HG02759 (cell line): ENCODE results near the gene RAPGEF1.

Source experiments
- ATAC-seq: cut with Tn5 transposase; IDR thresholded peaks from one replicate; pipeline ENCODE4 v1.9.1; 2021; ENCODE audit warnings: mild to moderate bottlenecking, moderate library complexity; ENCODE audit not compliant: unreplicated experiment

The RAPGEF1 gene

DNA sequence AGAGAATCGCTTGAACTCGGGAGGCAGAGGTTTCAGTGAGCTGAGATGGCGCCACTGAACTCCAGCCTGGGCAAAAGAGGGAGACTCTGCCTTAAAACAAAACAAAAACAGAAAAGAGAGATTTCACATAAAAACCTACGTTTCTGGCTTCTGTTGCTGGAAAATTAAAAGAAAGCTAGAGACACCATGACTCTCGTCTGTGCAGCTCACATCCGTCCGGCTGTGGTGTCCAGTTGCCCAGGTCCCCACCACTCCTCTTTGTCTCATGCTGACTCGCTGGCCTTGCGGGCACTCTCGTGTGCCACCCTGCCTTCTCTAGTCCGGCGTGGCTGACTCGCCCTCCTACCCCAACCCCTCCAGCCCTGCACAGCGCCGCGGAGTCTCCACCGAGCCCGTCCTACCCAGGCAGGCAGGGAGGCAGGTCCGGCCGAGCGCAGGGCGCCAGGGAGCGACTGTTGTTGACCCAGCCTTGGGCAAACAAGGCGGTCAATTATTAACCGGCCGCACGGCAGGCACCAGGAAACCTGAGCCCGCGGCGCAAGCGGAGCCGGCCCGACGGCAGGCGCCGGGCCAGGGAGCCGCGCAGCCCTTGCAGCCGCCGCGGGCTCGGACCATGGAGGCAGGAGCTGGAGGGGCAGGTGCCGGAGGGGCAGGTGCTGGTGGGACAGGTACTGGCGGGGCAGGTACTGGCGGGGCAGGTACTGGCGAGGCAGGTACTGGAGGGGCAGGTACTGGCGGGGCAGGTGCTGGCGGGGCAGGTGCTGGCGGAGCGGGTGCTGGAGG lies 194.7 kb downstream of the RAPGEF1 start, which contains the start of gene PRRT1B:
TSS of gene PRRT1B (plus strand) at position 521 of the 783 bp plus-strand sequence. CDS start at position 614, 93 bp downstream.
- no peak for ATAC-seq

DNA sequence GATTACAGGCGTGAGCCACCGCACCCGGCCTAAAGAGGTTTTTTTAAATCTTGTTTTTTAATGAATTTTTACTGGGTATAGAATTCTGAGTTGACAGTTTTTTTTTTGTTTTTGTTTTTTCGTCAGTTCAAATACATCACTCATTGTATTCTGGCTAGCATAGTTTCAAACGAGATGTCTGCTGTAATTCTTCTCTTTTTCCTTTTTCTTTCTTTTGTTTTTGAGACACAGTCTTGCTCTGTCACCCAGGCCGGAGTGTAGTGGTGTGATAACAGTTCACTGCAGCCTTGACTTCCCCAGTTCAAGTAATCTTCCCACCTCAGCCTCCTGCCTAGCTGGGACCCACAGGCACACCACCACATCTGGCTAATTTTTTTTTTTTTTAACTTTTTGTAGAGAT lies 196.7 kb downstream of the RAPGEF1 start:
- no peak for ATAC-seq

DNA sequence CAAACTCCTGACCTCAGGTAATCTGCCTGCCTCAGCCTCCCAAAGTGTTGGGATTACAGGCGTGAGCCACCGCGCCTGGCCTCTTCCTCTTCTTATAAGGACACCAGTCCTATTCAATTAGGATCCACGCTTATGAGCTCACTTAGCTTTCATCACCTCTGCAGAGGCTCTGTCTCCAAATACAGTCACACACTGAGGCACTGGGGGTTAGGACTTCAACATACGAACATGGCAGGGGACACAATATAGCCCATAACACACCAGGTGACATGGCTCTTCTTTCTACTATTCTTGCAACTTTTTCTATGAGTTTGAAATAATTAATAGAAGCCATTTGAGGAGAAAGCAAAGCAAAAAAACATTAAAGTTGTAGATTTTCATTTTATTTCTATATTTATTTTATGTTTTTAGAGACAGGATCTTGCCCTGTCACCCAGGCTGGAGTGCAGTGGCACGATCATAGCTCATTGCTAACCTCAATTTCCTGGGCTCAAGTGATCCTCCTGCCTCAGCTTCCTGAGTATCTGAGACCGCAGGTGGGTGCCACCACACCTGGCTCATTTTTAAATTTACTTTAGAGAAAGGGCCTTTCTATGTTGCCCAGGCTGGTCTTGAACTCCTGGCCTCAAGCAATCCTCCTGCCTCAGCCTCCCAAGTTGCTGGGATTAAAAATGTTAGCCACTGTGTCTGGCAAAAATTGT lies 200.5 kb downstream of the RAPGEF1 start:
- ATAC-seq = no peak

DNA sequence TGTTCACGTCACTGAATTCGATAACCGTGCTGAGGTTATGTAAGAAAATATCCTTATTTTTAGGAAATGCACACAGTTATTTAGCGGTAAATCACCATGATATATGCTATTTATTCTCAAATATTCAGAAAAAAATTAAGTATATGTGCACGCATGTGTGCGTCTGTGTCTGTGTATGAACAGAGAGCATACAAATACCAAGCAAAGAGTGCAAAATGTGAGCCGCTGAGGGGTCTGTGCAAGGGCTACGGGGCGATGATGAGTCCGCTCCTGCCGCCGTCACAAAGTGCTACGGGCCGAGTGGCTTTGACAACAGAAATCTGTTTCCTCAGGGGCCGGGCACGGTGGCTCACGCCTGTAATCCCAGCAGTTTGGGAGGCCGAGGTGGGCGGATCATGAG lies 201.9 kb downstream of the RAPGEF1 start:
- ATAC-seq = no peak

DNA sequence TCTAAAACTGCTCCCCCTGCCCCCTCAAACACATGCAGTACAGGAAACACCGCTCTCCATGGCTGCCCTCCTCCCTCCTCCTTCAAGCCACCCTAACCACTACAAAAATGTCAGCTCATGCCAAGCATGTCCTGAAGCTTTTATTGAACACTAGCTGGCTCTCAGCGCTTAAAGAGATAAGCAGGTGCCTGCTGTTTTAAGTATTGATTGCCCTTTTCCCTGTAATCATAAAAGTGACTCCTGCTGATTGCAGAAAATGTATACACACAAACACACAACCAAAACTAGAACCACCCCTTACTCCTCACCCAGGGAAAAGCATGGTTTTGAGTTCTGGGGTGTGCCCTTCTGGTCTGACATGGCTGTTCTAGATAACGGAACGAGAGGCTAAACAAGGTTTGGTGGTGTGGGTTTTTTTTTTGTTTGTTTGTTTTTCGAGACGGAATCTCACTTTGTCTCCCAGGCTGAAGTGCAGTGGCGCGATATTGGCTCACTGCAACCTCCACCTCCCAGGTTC lies 205.1 kb downstream of the RAPGEF1 start:
- ATAC-seq = no peak

DNA sequence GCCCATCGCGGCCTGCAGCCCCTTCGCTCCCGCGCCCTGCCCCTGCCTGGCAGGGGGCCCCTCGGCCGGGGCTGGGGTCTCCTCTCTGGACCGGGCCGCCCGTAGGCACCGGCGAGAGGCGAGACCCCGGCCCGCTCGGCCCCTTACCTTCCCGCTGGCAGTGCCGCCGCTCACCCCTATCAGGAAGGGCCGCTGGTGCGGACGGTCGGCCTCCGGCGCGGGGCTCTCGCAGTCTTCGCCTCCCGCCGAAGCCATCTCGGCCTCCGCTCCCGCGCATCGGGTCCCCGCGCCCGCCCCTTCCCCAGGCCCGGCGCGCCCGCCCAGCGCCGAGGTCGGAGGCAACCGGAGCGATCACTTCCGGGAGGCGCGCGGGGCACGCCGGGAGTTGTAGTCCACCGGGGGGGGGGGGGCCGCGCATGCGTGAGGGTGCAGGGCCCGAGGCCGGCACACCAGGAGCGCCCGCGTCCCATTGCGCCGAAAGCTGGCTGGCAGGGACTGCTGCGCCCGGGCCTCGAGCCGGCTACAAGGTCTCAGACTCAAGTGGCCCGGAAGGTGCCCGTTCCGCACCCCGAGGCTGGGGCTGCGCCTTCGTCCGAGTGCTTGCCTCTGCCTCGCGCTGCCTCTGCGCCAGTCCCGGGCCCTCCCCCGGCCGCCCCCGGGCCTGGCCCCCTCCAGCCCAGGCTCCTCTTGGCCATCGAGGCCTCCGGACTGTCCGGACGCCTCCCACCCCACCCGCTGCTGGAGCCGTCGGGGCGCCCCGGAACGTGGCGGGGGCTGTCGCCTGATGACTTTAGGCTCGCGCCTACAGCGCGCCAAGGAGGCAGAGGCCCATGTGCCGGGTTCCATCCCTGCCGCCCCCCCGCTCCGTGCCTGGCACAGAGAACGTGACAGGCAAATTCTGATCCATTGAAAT lies 208.7 kb downstream of the RAPGEF1 start, which contains the start of gene UCK1:
TSS of gene UCK1 (minus strand) at position 344 of the 913 bp plus-strand sequence. CDS start at position 255, 89 bp downstream.
- peak; percentile 92 for ATAC-seq

DNA sequence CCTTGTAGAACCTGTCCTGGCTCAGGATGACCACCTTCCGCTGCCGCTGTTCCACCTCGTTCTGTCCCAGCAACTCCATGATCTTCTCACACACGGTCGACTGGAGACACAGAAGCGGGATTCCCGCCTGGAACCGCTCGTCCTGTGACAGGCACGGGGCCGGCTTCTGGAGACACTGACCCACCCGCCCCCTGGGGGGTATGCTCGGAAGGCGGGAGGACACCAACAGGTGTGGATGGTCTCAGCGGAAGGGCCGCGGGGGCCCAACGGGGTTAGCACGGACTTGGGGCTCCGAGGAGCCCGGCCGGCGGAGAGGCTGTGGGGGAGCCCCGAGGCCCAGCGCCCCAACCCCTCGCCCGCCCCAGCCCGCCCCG lies 209.3 kb downstream of the RAPGEF1 start:
- ATAC-seq = peak; percentile 39

DNA sequence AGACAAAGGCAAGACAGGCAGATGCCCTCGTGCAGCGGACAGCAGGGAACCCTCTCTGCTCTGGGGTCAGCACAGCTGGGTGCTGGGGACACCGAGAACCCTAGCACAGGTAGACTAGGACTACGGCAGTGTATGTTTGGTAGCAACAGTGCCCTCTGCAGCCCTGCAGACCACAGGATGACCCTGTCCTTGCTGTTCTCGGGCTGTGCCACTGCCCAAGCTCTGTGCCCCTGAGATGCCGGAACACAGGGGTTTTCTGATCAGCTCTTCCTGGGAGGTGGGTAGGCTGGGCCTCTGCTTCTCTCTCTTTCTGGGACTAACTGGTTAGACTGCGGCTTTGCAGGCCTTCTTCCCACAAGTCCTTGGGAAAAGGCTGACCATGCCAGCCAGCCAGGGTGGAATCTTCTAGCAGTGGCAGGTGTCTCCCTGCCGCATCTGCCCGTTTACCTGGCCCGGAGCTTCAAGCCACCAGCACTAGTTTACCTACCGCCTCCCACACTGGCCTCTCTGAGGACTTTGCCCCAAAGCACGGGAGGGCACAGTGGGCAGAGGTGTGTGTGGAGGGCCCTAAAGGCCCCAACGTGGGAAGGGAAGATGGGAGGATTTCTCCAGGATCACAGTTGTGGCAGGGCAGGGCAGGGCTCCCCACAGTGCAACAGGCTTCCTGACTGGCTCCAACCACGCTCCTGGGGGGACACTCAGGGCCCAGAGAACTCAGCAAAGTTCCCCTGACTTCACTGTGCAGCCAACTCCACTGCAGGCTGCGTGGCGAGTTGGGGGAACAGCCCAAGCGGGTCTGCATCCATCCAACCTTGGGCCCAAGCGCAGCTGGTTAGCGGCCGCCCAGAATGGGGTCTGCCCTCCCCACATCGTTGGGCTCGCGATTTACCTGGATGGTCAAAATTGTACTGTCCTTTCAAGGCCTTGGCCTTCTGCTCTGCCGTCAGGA lies 210.0 kb downstream of the RAPGEF1 start:
- no peak for ATAC-seq

DNA sequence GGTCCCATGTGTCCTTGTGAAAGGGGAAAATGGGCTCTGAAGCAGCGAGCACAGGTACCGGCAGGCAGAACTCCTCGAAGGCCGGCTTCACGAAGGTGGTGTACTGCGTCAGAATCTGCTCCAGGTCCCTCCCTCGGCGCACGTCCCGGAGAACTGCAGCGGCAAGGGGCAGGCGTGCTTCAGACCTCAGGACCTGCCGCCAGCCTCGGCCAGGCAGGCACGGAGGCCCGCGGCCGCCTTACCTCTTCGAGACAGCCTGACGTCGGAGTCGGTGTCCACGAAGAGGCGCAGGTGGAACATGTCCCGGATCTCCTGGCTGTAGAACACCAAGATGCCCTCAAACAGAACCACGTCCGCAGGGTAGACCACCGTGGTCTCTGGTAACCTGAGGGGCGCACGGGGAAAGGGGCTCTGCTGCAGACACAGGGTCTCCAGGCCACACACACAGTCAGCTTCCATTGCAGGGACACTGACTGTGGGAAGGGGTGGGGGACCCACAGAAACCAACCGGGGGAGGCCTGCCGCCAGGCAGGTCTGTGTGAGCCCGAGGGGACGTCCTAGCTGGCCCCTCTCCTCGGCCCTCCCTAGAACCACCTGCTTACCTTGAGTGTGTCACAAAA lies 210.9 kb downstream of the RAPGEF1 start:
- ATAC-seq = no peak

DNA sequence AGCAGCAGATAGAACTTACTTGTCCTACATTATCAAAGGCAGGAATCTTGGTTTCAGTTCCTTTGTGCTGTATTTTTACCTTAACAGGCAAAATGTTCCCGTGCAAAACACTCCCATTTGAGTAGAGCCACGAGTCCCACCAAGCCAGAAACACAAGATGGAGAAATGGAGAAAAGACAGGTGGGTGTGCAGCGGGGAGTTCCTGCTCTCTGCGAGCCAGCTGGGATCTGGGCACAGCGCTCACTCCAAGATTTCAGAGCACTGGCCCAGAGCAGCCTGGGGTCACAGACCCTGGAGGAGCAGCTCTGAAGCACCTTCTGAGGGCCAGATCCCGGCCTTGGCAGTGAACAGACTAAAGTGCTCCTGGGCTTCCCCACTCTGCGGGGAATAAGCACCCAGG lies 211.7 kb downstream of the RAPGEF1 start:
- no peak for ATAC-seq
